GM21360 (cell line): Measurements from ENCODE around the gene NUMB.

Experiments
- ATAC-seq: cut with Tn5 transposase; IDR thresholded peaks from one replicate; pipeline ENCODE4 v1.9.1; 2021; ENCODE audit warnings: mild to moderate bottlenecking, moderate library complexity; ENCODE audit not compliant: unreplicated experiment

NUMB gene

GRCh38 chr14:73465823-73466532 lies 7.6 kb upstream of the NUMB start:
- ATAC-seq, result no peak

- ATAC-seq, result no peak
Observed at GRCh38 chr14:73463411-73463810, 5.1 kb upstream of the NUMB start.

- ATAC-seq, result no peak
Observed at GRCh38 chr14:73462815-73463214, 4.5 kb upstream of the NUMB start.

- no peak for ATAC-seq
Observed at GRCh38 chr14:73462048-73462715, 3.8 kb upstream of the NUMB start.

- no peak for ATAC-seq
Observed at GRCh38 chr14:73461478-73462047, 3.2 kb upstream of the NUMB start.

- ATAC-seq, result no peak
Observed at GRCh38 chr14:73460691-73461127, 2.4 kb upstream of the NUMB start.

GRCh38 chr14:73459959-73460358 lies 1.6 kb upstream of the NUMB start:
- no peak for ATAC-seq

GRCh38 chr14:73457924-73458182 lies 493 bp downstream of the NUMB start:
- ATAC-seq, result no peak

GRCh38 chr14:73457041-73457923 lies 1.1 kb downstream of the NUMB start:
- no peak for ATAC-seq

GRCh38 chr14:73455294-73455693 lies 3.1 kb downstream of the NUMB start:
- no peak for ATAC-seq

- no peak for ATAC-seq
Observed at GRCh38 chr14:73452341-73453186, 5.8 kb downstream of the NUMB start.

GRCh38 chr14:73443758-73444157 lies 14.6 kb downstream of the NUMB start:
- ATAC-seq, result no peak

- no peak for ATAC-seq
Observed at GRCh38 chr14:73441286-73441685, 17.1 kb downstream of the NUMB start.

- ATAC-seq, result no peak
Observed at GRCh38 chr14:73438993-73439392, 19.4 kb downstream of the NUMB start.

GRCh38 chr14:73437206-73437605 lies 21.1 kb downstream of the NUMB start:
- no peak for ATAC-seq

GRCh38 chr14:73432124-73432523 lies 26.2 kb downstream of the NUMB start:
- no peak for ATAC-seq

GRCh38 chr14:73428353-73428824 lies 30.0 kb downstream of the NUMB start:
- ATAC-seq, result no peak

GRCh38 chr14:73427516-73428264 lies 30.7 kb downstream of the NUMB start:
- ATAC-seq, result no peak

GRCh38 chr14:73426877-73427276 lies 31.5 kb downstream of the NUMB start:
- ATAC-seq, result no peak

GRCh38 chr14:73424453-73424852 lies 33.9 kb downstream of the NUMB start:
- ATAC-seq, result no peak
